GM13976 (cell line): ENCODE results near the gene ENPP6.
"Not testable (repeated sequence)": the region's sequence is repeated elsewhere in the genome, so short reads cannot be mapped to it uniquely, and the experiment has no call there.

Experiments
- DNase-seq: peaks from one replicate; pipeline ENCODE4 v3.0.0; 2012; ENCODE audit warnings: low spot score
- CTCF ChIP-seq: IDR thresholded peaks from 2 replicates; pipeline ENCODE4 v1.5.1; 2012; ENCODE audit warnings: borderline replicate concordance, mild to moderate bottlenecking; ENCODE audit not compliant: insufficient read depth; ENCODE audit errors: extremely low read depth, missing control alignments, control extremely low read depth
- in situ Hi-C: fragments of 300-500 bp; cut with MboI; formaldehyde crosslinking; loops from one replicate; pipeline ENCODE4 v1.12.0; 2022; ENCODE audit warnings: low sequenced_read_pairs, mixed read lengths, inconsistent platforms; ENCODE audit not compliant: unreplicated experiment

Gene ENPP6

GRCh38 chr4:184231573-184231972 lies 13.9 kb upstream of the ENPP6 start:
- in situ Hi-C loops = no loop called here
- TF ChIP-seq CTCF = no peak

GRCh38 chr4:184228056-184228705 lies 10.5 kb upstream of the ENPP6 start:
- in situ Hi-C loops = no loop called here
- TF ChIP-seq CTCF = no peak
- DNase-seq = no peak

More at GRCh38 chr4:184231573-184231972, 13.9 kb upstream of the ENPP6 start:
- DNase-seq = no peak

- no peak for DNase-seq
- no peak for TF ChIP-seq CTCF
- in situ Hi-C loops = no loop called here
Measured at GRCh38 chr4:184216515-184216914, 1.2 kb downstream of the ENPP6 start.

GRCh38 chr4:184215709-184216328 lies 1.9 kb downstream of the ENPP6 start:
- in situ Hi-C loops = no loop called here

GRCh38 chr4:184214931-184215330 lies 2.7 kb downstream of the ENPP6 start:
- in situ Hi-C loops = no loop called here
- no peak for TF ChIP-seq CTCF
- no peak for DNase-seq

More at GRCh38 chr4:184215709-184216328, 1.9 kb downstream of the ENPP6 start:
- no peak for DNase-seq
- TF ChIP-seq CTCF = no peak

GRCh38 chr4:184207734-184208607 lies 9.7 kb downstream of the ENPP6 start:
- in situ Hi-C loops, DNase-seq: not testable (repeated sequence)
